CD14-positive monocyte (primary cell): ENCODE measurements around the gene SREK1. TPM values are rescaled to one million over a fixed set of nuclear protein-coding genes. Genes with fewer than 3 reads are reported as not detected.

Experiments used
- DNase-seq, 3 donors: peaks; one replicate each; pipeline ENCODE4 v3.0.0-alpha.2; 2011 to 2022
- H2AFZ ChIP-seq: 2 replicates; pipeline ENCODE4 v1.6.0; 2012; ENCODE audit warnings: mild to moderate bottlenecking, low read depth, low read length, inconsistent platforms; ENCODE audit not compliant: insufficient read depth, poor library complexity, severe bottlenecking
- H3K27ac ChIP-seq, 2 donors: 1 replicate in 1 of 2; 2 replicates in 1 of 2; pipeline ENCODE4 v1.5.1; 2012 to 2013; ENCODE audit warnings: low read length in 2 of 2, control low read depth in 1 of 2, inconsistent platforms in 1 of 2, low read depth in 1 of 2, mild to moderate bottlenecking in 1 of 2
- H3K27me3 ChIP-seq, 2 donors: one replicate each; pipeline versions ENCODE4 v1.6.0 to v1.6.1; 2011 to 2013; ENCODE audit warnings: low read length in 2 of 2; ENCODE audit not compliant: control insufficient read depth in 2 of 2, insufficient read depth in 2 of 2
- H3K36me3 ChIP-seq, 2 donors: replicated peaks in 1 of 2; 1 replicate in 1 of 2; 2 replicates in 1 of 2; pipeline versions ENCODE4 v1.5.1 to v1.6.1; 2012 to 2013; ENCODE audit warnings: low read length in 2 of 2, control low read depth in 1 of 2, inconsistent platforms in 1 of 2, mild to moderate bottlenecking in 1 of 2; ENCODE audit not compliant: insufficient read depth in 2 of 2, control insufficient read depth in 1 of 2
- H3K4me1 ChIP-seq, 2 donors: 1 replicate in 1 of 2; 2 replicates in 1 of 2; pipeline versions ENCODE4 v1.5.1 to v1.6.1; 2012 to 2013; ENCODE audit warnings: low read length in 2 of 2, control low read depth in 1 of 2, inconsistent platforms in 1 of 2, mild to moderate bottlenecking in 1 of 2, moderate library complexity in 1 of 2; ENCODE audit not compliant: insufficient read depth in 2 of 2, control insufficient read depth in 1 of 2
- H3K4me2 ChIP-seq: replicated peaks from 2 replicates; pipeline ENCODE3; 2012; ENCODE audit warnings: low read length, moderate library complexity, mild to moderate bottlenecking; ENCODE audit not compliant: poor library complexity, severe bottlenecking; ENCODE audit errors: extremely low read depth
- H3K4me3 ChIP-seq, 3 experiments: fragments of 200-600 bp in 1 of 3; sonication (generic) in 1 of 3; replicated peaks in 1 of 3; 1 replicate in 2 of 3; 2 replicates in 1 of 3; pipeline ENCODE4 v1.5.1; 2011 to 2013; ENCODE audit warnings: low read length in 3 of 3, mild to moderate bottlenecking in 3 of 3, control low read depth in 2 of 3, low read depth in 2 of 3, inconsistent platforms in 1 of 3, moderate library complexity in 1 of 3
- H3K79me2 ChIP-seq: 2 replicates; pipeline ENCODE4 v1.6.0; 2012; ENCODE audit warnings: mild to moderate bottlenecking, control low read depth, inconsistent platforms, low read length, moderate library complexity; ENCODE audit not compliant: insufficient read depth
- H3K9ac ChIP-seq: 2 replicates; pipeline ENCODE4 v1.6.0; 2017; ENCODE audit warnings: low read length, mild to moderate bottlenecking; ENCODE audit not compliant: insufficient read depth, poor library complexity, severe bottlenecking
- H3K9me3 ChIP-seq, 2 donors: replicated peaks in 1 of 2; 1 replicate in 1 of 2; 2 replicates in 1 of 2; pipeline versions ENCODE4 v1.5.1 to v1.6.1; 2012 to 2013; ENCODE audit warnings: low read length in 2 of 2, control low read depth in 1 of 2; ENCODE audit not compliant: control insufficient read depth in 1 of 2, insufficient read depth in 1 of 2
- H4K20me1 ChIP-seq: 2 replicates; pipeline ENCODE4 v1.6.0; 2012; ENCODE audit warnings: mild to moderate bottlenecking, low read length, control low read depth, moderate library complexity; ENCODE audit not compliant: insufficient read depth
- H3K27ac Mint-ChIP-seq, 7 donors: one replicate each; pipeline ENCODE4 v1.8.0; 2020; ENCODE audit warnings: mild to moderate bottlenecking in 7 of 7, mixed read lengths in 7 of 7, moderate library complexity in 6 of 7, inconsistent platforms in 2 of 7
- H3K27me3 Mint-ChIP-seq, 3 donors: one replicate each; pipeline ENCODE4 v1.8.0; 2021 to 2022; ENCODE audit warnings: low read depth in 3 of 3, mild to moderate bottlenecking in 3 of 3, mixed read lengths in 3 of 3, moderate library complexity in 3 of 3, inconsistent platforms in 1 of 3
- H3K36me3 Mint-ChIP-seq, 2 donors: one replicate each; pipeline ENCODE4 v1.8.0; 2020; ENCODE audit warnings: mixed read lengths in 2 of 2, inconsistent platforms in 1 of 2, mild to moderate bottlenecking in 1 of 2
- H3K4me1 Mint-ChIP-seq: one replicate; pipeline ENCODE4 v1.8.0; 2020; ENCODE audit warnings: mild to moderate bottlenecking, mixed read lengths
- H3K4me3 Mint-ChIP-seq, 2 donors: one replicate each; pipeline ENCODE4 v1.8.0; 2020; ENCODE audit warnings: mild to moderate bottlenecking in 2 of 2, mixed read lengths in 2 of 2, moderate library complexity in 1 of 2
- H3K9me3 Mint-ChIP-seq, 7 donors: one replicate each; pipeline ENCODE4 v1.8.0; 2020 to 2022; ENCODE audit warnings: mixed read lengths in 7 of 7, mild to moderate bottlenecking in 6 of 7, moderate library complexity in 6 of 7, inconsistent platforms in 2 of 7
- WGBS: methylation state at CpG from one replicate; pipeline ENCODE4 v1.1.5; 2013; ENCODE audit warnings: missing lambda C conversion rate; ENCODE audit not compliant: insufficient coverage; 5-methylcytosine and 5-hydroxymethylcytosine counted together
- intact Hi-C, 2 donors: fragments of 100-400 bp; cut with micrococcal nuclease; formaldehyde crosslinking; loops; one replicate each; pipeline versions ENCODE4 v1.15.0 to v1.15.1; 2023
- polyA plus RNA-seq, 3 donors: library from polyadenylated mRNA; depleted of rRNA in 1 of 3; unstranded in 2 of 3; stranded (reverse) in 1 of 3; fragments of 300-500 nt in 2 of 3; fragments of >200 nt in 1 of 3; fragmentation: Illumina TruSeq in 2 of 3; gene quantifications; 1 replicate in 2 of 3; 2 replicates in 1 of 3; pipeline ENCODE4 v1.2.3, GENCODE V29; 2012 to 2021
- TF ChIP-seq, protein P1 (sequence below): fragments of 200-600 bp; IDR thresholded peaks from one replicate; pipeline ENCODE4 v1.8.0; 2022; ENCODE audit warnings: antibody characterized with exemption, mild to moderate bottlenecking

Gene SREK1
- polyA plus RNA-seq, 3 donors: 6.4 to 34.8 (median 9.8) TPM

DNA sequence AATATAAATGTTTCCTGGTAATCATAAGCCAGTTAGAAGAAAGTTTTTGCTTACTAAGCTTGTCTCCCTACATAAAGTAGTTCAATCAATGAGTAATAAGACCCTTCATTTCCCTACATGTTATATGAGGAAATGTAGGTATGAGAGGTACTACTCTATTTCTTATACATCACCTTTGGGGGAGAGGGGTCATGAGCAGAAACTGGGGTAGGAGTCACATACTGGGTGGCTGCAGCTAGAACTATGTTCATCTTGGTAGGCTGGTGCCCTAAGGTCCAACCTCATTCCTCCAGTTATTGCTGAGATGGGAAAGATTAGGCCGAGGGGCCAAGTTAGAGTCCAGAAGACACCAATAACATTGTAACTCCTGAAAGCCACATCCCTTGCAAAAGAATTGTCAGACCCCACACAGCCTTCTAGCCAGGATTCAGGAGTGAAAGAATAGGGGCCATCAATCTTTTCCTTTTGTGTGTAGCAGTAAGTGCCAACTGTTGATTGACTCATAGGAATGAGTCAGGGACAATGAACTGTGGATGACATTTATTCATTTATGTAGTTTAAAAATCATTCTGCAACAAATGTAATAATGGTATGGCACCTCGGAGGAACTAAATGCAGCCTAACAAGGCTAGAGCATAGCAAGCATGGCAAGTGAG is 21.6 kb upstream of the SREK1 start:
- no peak overlapping the region for H3K27ac ChIP-seq
- H2AFZ ChIP-seq: no peak overlapping the region
- Mint-ChIP-seq H3K4me3 (no peak overlapping the region), H3K27me3 (peaks cover 1 to 2% (median 2%) of the 10 kb centered on the region in 3 donors), H3K36me3 (no peaks in the 10 kb centered on the region), H3K9me3 (peaks cover 0 to 4% (median 0%) of the 10 kb centered on the region in 7 donors), H3K27ac (no peak overlapping the region), H3K4me1 (no peaks in the 10 kb centered on the region)
- H3K36me3 ChIP-seq: no peaks in the 10 kb centered on the region
- WGBS: 100% methylated on average over 1 of the region's 2 CpGs
- H3K9me3 ChIP-seq: no peaks in the 10 kb centered on the region
- no peaks in the 10 kb centered on the region for H3K4me1 ChIP-seq
- TF ChIP-seq, protein P1, sequence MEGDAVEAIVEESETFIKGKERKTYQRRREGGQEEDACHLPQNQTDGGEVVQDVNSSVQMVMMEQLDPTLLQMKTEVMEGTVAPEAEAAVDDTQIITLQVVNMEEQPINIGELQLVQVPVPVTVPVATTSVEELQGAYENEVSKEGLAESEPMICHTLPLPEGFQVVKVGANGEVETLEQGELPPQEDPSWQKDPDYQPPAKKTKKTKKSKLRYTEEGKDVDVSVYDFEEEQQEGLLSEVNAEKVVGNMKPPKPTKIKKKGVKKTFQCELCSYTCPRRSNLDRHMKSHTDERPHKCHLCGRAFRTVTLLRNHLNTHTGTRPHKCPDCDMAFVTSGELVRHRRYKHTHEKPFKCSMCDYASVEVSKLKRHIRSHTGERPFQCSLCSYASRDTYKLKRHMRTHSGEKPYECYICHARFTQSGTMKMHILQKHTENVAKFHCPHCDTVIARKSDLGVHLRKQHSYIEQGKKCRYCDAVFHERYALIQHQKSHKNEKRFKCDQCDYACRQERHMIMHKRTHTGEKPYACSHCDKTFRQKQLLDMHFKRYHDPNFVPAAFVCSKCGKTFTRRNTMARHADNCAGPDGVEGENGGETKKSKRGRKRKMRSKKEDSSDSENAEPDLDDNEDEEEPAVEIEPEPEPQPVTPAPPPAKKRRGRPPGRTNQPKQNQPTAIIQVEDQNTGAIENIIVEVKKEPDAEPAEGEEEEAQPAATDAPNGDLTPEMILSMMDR: no peak
- H3K9ac ChIP-seq: no peak overlapping the region
- no peak overlapping the region for H3K4me2 ChIP-seq
- H3K79me2 ChIP-seq: no peaks in the 10 kb centered on the region
- H3K4me3 ChIP-seq: no peak overlapping the region
- intact Hi-C loops: no loop called here
- H3K27me3 ChIP-seq: no peaks in the 10 kb centered on the region
- no peak for DNase-seq
- H4K20me1 ChIP-seq: no peaks in the 10 kb centered on the region

DNA sequence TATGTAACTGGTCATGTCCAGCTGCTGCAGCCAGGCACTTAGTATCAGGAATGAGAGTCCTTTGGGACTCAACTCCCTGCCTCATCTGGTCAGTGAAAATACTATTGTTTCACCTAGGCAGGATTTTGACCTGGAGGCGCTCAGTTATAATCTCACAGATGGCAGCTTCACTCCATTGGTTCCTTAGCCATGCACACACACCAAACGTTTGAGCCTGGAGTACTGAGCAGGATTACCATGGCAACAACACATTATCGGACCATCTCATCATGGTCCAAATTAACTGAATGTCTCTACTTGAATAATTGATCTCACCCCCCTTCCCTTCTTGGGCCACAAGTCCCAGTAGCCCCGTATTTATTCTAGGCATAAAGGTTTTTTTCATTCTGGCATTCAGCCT is 15.0 kb upstream of the SREK1 start:
- Histone ChIP-seq H3K27ac (no peak overlapping the region), H3K4me1 (no peaks in the 10 kb centered on the region), H3K27me3 (no peaks in the 10 kb centered on the region), H3K9ac (no peak overlapping the region), H4K20me1 (no peaks in the 10 kb centered on the region), H3K4me2 (no peak overlapping the region), H3K9me3 (no peaks in the 10 kb centered on the region), H3K36me3 (no peaks in the 10 kb centered on the region), H3K79me2 (no peaks in the 10 kb centered on the region), H2AFZ (no peak overlapping the region), H3K4me3 (no peak overlapping the region)
- no peaks in the 10 kb centered on the region for H3K4me1 Mint-ChIP-seq
- no peak for DNase-seq
- no peak overlapping the region for H3K4me3 Mint-ChIP-seq
- WGBS: 94% methylated on average over 3 of the region's 4 CpGs
- no peaks in the 10 kb centered on the region for H3K36me3 Mint-ChIP-seq
- intact Hi-C loops: no loop called here
- H3K27ac Mint-ChIP-seq: no peak overlapping the region
- TF ChIP-seq, protein P1: no peak
- peaks cover 0 to 12% (median 2%) of the 10 kb centered on the region in 7 donors for H3K9me3 Mint-ChIP-seq
- H3K27me3 Mint-ChIP-seq: peaks cover 0 to 2% (median 0%) of the 10 kb centered on the region in 3 donors
